GM12892 (cell line): ENCODE measurements around the gene GREM2.

ENCODE experiments used
- DNase-seq: peaks from one replicate; pipeline ENCODE4 v3.0.0; 2011; ENCODE audit not compliant: insufficient read length
- FAIRE-seq: peaks from 2 replicates; lab custom pipeline; 2011; peaks lifted over from hg19 to GRCh38; lab: Jason Lieb, UNC
- POLR2A ChIP-seq: IDR thresholded peaks from 2 replicates; pipeline ENCODE4 v1.6.1; 2011; ENCODE audit warnings: low read depth, low read length, control low read depth
- POLR2AphosphoS5 ChIP-seq: IDR thresholded peaks from 2 replicates; pipeline ENCODE4 v1.6.1; 2011; ENCODE audit warnings: low read depth, low read length, control low read depth
- TAF1 ChIP-seq: IDR thresholded peaks from 2 replicates; pipeline ENCODE4 v1.6.1; 2011; ENCODE audit warnings: low read depth, mild to moderate bottlenecking, control low read depth, low read length, borderline replicate concordance

GREM2 gene

DNA sequence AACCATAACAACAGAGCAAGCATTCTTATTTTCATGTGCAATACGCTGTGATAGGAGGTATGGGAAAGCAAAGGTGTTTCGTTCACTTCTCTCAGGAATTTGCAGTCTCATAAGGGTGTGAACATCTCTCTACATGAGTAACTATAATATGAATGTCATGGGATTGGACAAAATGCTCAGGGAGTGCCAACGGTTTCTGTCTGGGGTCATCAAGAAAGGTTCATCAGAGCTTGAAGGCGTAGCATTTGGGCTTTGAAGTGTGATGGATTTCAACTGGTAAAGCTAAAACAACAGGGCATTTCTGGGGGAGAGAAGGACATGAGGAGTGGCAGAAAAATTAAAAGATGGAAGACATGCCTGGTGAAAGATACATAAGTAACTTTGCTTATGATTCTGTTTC, 32.4 kb downstream of the GREM2 start:
- no peak for DNase-seq
- FAIRE-seq: no peak
- TF ChIP-seq POLR2AphosphoS5: no peak
- no peak for TF ChIP-seq TAF1
- TF ChIP-seq POLR2A: no peak

DNA sequence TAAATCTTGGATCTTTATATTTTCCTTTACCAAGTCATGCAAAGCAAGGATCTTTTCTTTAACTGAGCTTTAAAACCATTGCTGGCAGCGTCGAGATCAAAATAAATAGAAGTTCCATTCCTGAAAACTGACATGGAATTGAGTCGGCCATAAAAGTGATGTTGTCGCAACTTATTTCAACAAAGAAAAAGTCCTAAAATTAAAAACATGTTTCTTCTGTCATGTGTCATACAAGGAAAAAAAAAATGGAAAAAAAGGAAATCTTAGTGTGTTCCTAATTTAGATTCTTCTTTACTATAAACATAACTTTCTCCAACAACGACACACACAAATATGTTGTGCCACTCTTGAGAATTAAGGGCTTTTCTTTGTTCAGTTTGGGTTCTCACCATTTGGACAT, 34.9 kb downstream of the GREM2 start:
- FAIRE-seq (no peak), DNase-seq (no peak)
- TF ChIP-seq POLR2A (no peak), TAF1 (no peak), POLR2AphosphoS5 (no peak)

- FAIRE-seq (no peak), DNase-seq (no peak)
- TF ChIP-seq TAF1 (no peak), POLR2A (no peak), POLR2AphosphoS5 (no peak)
These were observed 35.8 kb downstream of the GREM2 start for GRCh38 chr1:240575981-240576662.

DNA sequence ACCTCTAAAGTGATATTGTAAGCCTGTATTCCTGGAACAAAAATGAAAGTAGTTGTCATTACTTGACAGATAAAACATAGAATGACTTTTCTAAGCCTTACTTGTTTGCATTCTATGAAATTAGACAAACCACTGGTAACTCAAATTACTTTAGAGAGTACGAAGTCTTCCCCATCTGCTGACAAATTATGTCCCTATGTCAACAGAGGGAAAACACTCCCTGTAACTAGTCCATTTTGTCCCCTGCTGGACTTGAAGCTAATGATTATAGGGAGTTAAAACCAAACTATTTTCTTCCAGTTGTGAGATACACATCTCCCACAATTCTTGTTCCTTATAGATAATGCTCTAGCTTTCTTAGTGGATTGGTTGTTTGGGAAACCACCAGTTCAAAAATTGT, 39.6 kb downstream of the GREM2 start:
- DNase-seq (no peak), FAIRE-seq (no peak)
- TF ChIP-seq POLR2AphosphoS5 (no peak), TAF1 (no peak), POLR2A (no peak)

GRCh38 chr1:240571782-240572181, 40.2 kb downstream of the GREM2 start:
- no peak for FAIRE-seq
- DNase-seq: no peak
- TF ChIP-seq POLR2A (no peak), POLR2AphosphoS5 (no peak), TAF1 (no peak)

DNA sequence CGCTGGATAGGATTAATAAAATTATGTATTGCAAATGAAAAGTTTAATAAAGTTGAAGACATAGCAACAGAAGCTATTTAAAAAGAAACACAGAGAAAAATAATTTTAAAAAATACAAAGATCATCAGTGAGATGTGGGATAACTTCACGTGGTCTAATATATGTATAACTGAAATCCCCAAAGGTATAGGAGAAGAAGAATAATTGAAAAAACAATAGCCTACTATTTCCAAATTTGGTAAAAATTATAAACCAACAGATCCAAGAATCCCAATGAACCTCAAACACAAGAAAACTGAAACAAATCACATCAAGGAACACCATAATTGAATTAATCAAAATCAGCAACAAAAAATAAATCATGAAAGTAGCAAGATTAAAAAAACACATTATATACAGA, 44.9 kb downstream of the GREM2 start:
- no peak for DNase-seq
- TF ChIP-seq TAF1 (no peak), POLR2AphosphoS5 (no peak), POLR2A (no peak)

DNA sequence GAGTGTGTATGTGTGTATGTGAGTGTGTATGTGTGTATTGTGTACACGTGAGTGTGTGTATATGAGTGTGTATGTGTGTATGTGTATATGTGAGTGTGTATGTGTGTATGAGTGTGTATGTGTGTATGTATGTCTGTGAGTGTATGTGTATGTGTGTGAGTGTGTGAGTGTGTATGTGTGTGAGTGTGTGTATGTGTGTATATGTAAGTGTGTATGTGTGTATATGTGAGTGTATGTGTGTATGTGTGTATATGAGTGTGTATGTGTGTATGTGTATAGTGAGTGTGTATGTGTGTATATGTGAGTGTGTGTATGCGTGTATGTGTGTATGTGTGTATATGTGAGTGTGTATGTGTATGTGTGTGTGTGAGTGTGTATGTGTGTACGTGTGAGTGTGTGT, 49.2 kb downstream of the GREM2 start:
- DNase-seq (no peak), FAIRE-seq (peak; percentile 67)
- TF ChIP-seq TAF1 (no peak), POLR2AphosphoS5 (no peak), POLR2A (no peak)

More for the DNA sequence above, 44.9 kb downstream of the GREM2 start:
- FAIRE-seq: no peak

DNA sequence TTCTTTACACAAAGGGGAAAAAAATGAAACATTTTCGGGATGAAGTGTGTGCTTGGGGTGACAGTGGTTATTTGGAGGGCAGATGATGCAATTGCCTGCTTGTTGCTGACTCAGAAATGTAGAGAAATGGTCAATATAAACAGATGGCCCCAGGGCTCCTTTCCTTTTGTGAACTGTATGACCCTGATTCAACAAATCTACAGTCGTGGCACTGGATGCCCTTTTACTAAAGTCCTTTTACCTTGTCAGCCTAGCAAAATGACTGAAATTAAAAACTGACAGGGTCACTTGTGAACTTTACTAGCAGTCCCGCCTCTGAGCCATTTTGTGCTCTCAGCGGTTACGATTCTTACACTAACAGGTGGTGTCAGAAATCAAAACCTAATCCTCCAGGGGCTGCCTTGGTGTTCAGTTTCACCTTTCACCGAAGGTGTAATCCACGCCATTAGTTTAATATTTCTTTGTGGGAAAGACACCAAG, 49.8 kb downstream of the GREM2 start:
- DNase-seq (no peak), FAIRE-seq (no peak)
- TF ChIP-seq TAF1 (no peak), POLR2AphosphoS5 (no peak), POLR2A (no peak)

DNA sequence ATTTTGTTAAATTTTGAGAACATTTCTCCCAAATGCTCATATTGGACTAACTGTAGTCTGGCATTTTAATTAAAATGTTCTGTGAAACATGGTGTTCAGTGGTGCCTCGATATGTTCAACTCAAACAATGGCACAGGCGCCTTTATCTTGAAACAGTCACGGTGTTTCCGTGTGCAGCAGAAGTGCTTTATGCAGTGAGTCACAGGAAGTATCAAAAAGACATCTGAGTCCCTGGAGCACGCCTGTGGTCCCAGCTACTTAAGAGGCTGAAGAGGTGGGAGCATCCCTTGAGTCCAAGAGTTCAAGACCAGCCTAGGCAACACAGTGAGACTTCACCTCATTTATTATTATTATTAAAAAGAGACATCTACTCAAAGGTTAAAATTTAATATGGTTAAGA, 52.2 kb downstream of the GREM2 start:
- no peak for DNase-seq
- TF ChIP-seq POLR2AphosphoS5 (no peak), POLR2A (no peak), TAF1 (no peak)
- FAIRE-seq: no peak

DNA sequence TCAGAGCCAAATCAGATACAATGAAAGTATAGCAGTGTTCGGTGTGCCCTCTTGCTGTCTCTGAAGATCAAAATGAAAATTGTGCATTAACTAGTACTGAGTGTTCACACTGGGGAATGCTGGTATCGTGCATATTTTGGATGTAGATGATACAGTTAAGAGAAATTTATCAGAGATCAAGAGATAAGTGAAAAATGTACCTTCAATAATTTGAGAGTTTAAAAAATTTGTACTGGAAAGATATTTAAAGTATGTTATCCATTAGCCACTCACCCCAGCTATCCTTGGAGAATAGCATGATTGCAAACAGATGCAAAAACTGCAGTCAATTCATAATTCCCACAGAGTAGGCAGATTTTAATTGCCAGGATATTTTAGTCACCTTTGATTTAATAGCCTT, 56.4 kb downstream of the GREM2 start:
- FAIRE-seq: no peak
- DNase-seq: no peak
- TF ChIP-seq POLR2A (no peak), TAF1 (no peak), POLR2AphosphoS5 (no peak)

DNA sequence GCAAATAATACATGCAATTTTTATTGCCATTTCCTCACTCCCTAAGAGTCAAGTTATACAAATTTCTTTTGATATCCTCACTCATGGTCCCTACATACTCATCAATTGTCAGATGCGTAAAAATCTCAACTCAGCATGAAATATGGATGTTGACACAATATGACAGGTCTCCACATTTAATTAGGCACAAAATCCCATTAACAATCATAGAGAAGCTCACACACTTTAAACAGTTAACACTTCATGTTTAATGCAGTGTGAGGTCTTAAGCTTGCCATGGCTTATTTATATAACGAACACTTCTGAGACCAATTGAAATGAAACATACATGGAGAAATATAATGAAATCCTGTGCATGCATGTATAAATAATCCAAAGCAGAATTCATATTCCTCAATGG, 58.6 kb downstream of the GREM2 start:
- DNase-seq: no peak
- TF ChIP-seq POLR2AphosphoS5 (no peak), TAF1 (no peak), POLR2A (no peak)
- no peak for FAIRE-seq

GRCh38 chr1:240539769-240540414, 72.1 kb downstream of the GREM2 start:
- no peak for TF ChIP-seq POLR2A
- TF ChIP-seq POLR2AphosphoS5: no peak
- no peak for TF ChIP-seq TAF1
- FAIRE-seq (no peak), DNase-seq (no peak)
